Raji (cell line): ENCODE data around the gene PIK3R4.

Experiments
- POLR2A ChIP-seq: IDR thresholded peaks from 2 replicates; pipeline ENCODE4 v1.6.1; 2011; ENCODE audit warnings: low read depth, low read length, control low read depth; ENCODE audit not compliant: insufficient read depth

The PIK3R4 gene

GRCh38 chr3:130758624-130759369 is 12.2 kb upstream of the PIK3R4 start:
- TF ChIP-seq POLR2A: no peak

- no peak for TF ChIP-seq POLR2A
Observed at GRCh38 chr3:130757611-130758150, 11.1 kb upstream of the PIK3R4 start.

- TF ChIP-seq POLR2A: no peak
Observed at GRCh38 chr3:130755666-130756065, 9.0 kb upstream of the PIK3R4 start.

GRCh38 chr3:130748981-130749380 is 2.4 kb upstream of the PIK3R4 start:
- TF ChIP-seq POLR2A: no peak

GRCh38 chr3:130748467-130748861 is 1.8 kb upstream of the PIK3R4 start:
- TF ChIP-seq POLR2A: no peak

- no peak for TF ChIP-seq POLR2A
Observed at GRCh38 chr3:130743354-130743753, 3.3 kb downstream of the PIK3R4 start.

GRCh38 chr3:130741946-130742610 is 4.6 kb downstream of the PIK3R4 start:
- no peak for TF ChIP-seq POLR2A

- no peak for TF ChIP-seq POLR2A
Observed at GRCh38 chr3:130739848-130740247, 6.8 kb downstream of the PIK3R4 start.

GRCh38 chr3:130738241-130738640 is 8.4 kb downstream of the PIK3R4 start:
- no peak for TF ChIP-seq POLR2A

GRCh38 chr3:130737622-130738021 is 9.0 kb downstream of the PIK3R4 start:
- TF ChIP-seq POLR2A: no peak

GRCh38 chr3:130733236-130733875 is 13.3 kb downstream of the PIK3R4 start:
- no peak for TF ChIP-seq POLR2A

- no peak for TF ChIP-seq POLR2A
Observed at GRCh38 chr3:130732501-130732900, 14.1 kb downstream of the PIK3R4 start.

- TF ChIP-seq POLR2A: no peak
Observed at GRCh38 chr3:130731817-130732216, 14.8 kb downstream of the PIK3R4 start.

- TF ChIP-seq POLR2A: no peak
Observed at GRCh38 chr3:130729154-130729553, 17.5 kb downstream of the PIK3R4 start.

- no peak for TF ChIP-seq POLR2A
Observed at GRCh38 chr3:130728037-130728436, 18.6 kb downstream of the PIK3R4 start.

GRCh38 chr3:130725746-130726145 is 20.9 kb downstream of the PIK3R4 start:
- TF ChIP-seq POLR2A: no peak
